Gastroesophageal sphincter (tissue), 4 donors: Measurements from ENCODE around the gene EPHA2. TPM values are rescaled to one million over a fixed set of nuclear protein-coding genes. Genes with fewer than 3 reads are reported as not detected.

Source experiments
- ATAC-seq: fragments of 150-250 bp; one replicate; pipeline ENCODE4 v1.9.1; 2016; ENCODE audit warnings: mild to moderate bottlenecking, moderate library complexity
- H3K27ac ChIP-seq, 4 donors: fragments of 200-600 bp; sonication (generic) in 3 of 4; 1 replicate in 3 of 4; 2 replicates in 1 of 4; pipeline ENCODE4 v1.5.1; 2016 to 2019
- H3K27me3 ChIP-seq: fragments of 200-600 bp; sonication (generic); one replicate; pipeline ENCODE4 v1.5.1; 2019
- H3K36me3 ChIP-seq, 2 donors: fragments of 200-600 bp; sonication (generic); one replicate each; pipeline ENCODE4 v1.5.1; 2019; ENCODE audit warnings: control low read depth in 1 of 2
- H3K4me1 ChIP-seq, 3 donors: fragments of 200-600 bp; sonication (generic); 1 replicate in 2 of 3; 2 replicates in 1 of 3; pipeline ENCODE4 v1.5.1; 2016 to 2019; ENCODE audit warnings: control low read depth in 2 of 3
- H3K4me3 ChIP-seq, 2 donors: fragments of 200-600 bp; sonication (generic); one replicate each; pipeline ENCODE4 v1.5.1; 2019; ENCODE audit warnings: mild to moderate bottlenecking in 1 of 2, moderate library complexity in 1 of 2
- H3K9me3 ChIP-seq, 3 donors: fragments of 200-600 bp; sonication (generic); one replicate each; pipeline ENCODE4 v1.5.1; 2017 to 2019; ENCODE audit warnings: control low read depth in 2 of 3
- EP300 ChIP-seq: sonication (generic); formaldehyde crosslinking; IDR thresholded peaks from one replicate; pipeline ENCODE4 v1.6.1; 2017; ENCODE audit warnings: antibody characterized with exemption, mild to moderate bottlenecking
- POLR2A ChIP-seq, 2 donors: fragments of 450-650 bp; IDR thresholded peaks; one replicate each; pipeline ENCODE4 v1.6.1; 2017; ENCODE audit warnings: antibody characterized with exemption in 2 of 2, mild to moderate bottlenecking in 2 of 2, moderate library complexity in 1 of 2
- POLR2AphosphoS5 ChIP-seq: sonication (generic); formaldehyde crosslinking; IDR thresholded peaks from one replicate; pipeline ENCODE4 v1.6.1; 2017; ENCODE audit warnings: antibody characterized with exemption
- WGBS, 2 donors: methylation state at CpG; one replicate each; pipeline ENCODE4 v1.1.5; 2018; ENCODE audit warnings: low coverage in 1 of 2; 5-methylcytosine and 5-hydroxymethylcytosine counted together
- total RNA-seq, 4 donors: library from RNA; depleted of rRNA; stranded (reverse); fragments of >200 nt; gene quantifications; one replicate each; pipeline ENCODE4 v1.1.0, GENCODE V29; 2016
- TF ChIP-seq, protein P1 (sequence below), 4 experiments: fragments of 200-600 bp in 2 of 4; fragments of 450-650 bp in 2 of 4; sonication (generic) in 1 of 4; IDR thresholded peaks; one replicate each; pipeline ENCODE4 v1.5.1; 2017 to 2019; ENCODE audit warnings: antibody characterized with exemption in 4 of 4, mild to moderate bottlenecking in 2 of 4, moderate library complexity in 2 of 4

Gene EPHA2
- total RNA-seq, 4 donors from 2014 or later: 8.9 to 16.1 (median 12.4) TPM

DNA sequence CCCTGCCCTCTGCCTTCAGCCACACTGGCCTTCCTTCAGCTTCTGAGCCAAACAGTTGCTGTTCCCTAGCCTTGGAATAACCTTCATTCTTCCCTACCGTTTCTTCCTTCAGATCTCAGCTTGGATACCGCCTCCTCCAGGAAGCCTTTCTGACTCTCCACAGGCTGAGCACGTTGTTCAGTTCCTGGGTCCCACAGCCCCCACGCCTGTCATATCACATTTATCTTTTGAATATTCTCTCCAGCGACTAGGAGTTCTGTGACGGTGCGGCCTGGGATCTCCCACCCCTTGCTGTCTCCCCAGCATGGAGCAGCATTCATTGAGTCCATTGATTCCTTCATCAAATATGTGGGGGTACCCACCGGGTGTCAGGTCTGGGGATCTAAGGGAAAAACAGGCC lies 39.2 kb downstream of the EPHA2 start:
- WGBS, 2 donors: 87 to 96% methylated on average over 4 to 8 of the region's 8 CpGs
- ATAC-seq: no peak
- H3K27me3 ChIP-seq: no peaks in the 10 kb centered on the region
- H3K4me3 ChIP-seq: no peak overlapping the region
- no peak for TF ChIP-seq EP300
- TF ChIP-seq, protein P1, sequence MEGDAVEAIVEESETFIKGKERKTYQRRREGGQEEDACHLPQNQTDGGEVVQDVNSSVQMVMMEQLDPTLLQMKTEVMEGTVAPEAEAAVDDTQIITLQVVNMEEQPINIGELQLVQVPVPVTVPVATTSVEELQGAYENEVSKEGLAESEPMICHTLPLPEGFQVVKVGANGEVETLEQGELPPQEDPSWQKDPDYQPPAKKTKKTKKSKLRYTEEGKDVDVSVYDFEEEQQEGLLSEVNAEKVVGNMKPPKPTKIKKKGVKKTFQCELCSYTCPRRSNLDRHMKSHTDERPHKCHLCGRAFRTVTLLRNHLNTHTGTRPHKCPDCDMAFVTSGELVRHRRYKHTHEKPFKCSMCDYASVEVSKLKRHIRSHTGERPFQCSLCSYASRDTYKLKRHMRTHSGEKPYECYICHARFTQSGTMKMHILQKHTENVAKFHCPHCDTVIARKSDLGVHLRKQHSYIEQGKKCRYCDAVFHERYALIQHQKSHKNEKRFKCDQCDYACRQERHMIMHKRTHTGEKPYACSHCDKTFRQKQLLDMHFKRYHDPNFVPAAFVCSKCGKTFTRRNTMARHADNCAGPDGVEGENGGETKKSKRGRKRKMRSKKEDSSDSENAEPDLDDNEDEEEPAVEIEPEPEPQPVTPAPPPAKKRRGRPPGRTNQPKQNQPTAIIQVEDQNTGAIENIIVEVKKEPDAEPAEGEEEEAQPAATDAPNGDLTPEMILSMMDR (IDR thresholded peaks at IDR 0.05): no peak
- TF ChIP-seq POLR2AphosphoS5: no peak
- no peak for TF ChIP-seq POLR2A (IDR thresholded peaks at IDR 0.05)
- no peaks in the 10 kb centered on the region for H3K36me3 ChIP-seq
- H3K4me1 ChIP-seq: peaks cover 0 to 25% (median 7%) of the 10 kb centered on the region in 3 donors
- no peaks in the 10 kb centered on the region for H3K9me3 ChIP-seq
- H3K27ac ChIP-seq: no peak overlapping the region

DNA sequence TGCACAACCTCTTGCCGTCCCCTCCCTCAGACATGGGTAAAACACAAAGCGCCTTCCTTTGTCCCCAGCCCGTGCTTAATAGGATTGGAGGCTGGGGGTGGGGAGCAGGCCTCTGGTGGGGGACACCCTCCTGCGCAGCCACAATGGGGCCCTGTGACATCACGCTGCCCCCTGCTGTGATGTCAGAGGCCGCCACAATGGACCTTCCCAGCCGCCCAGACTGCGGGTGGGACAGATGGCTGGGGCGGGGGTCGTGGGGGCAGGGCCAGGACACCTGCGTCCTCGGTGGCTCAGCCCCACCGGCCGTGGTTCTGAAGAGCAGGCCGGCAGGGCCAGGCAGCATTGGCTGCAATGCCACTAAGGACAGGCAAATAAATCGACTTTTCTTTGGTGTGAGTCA lies 39.9 kb downstream of the EPHA2 start:
- H3K36me3 ChIP-seq: no peaks in the 10 kb centered on the region
- no peak overlapping the region for H3K27ac ChIP-seq
- H3K4me3 ChIP-seq: no peak overlapping the region
- TF ChIP-seq, protein P1 (IDR thresholded peaks at IDR 0.05): no peak
- TF ChIP-seq POLR2A (IDR thresholded peaks at IDR 0.05) (no peak), POLR2AphosphoS5 (no peak), EP300 (no peak)
- ATAC-seq: no peak
- H3K27me3 ChIP-seq: no peaks in the 10 kb centered on the region
- no peaks in the 10 kb centered on the region for H3K9me3 ChIP-seq
- H3K4me1 ChIP-seq: peaks cover 0 to 20% (median 7%) of the 10 kb centered on the region in 3 donors
- 81% methylated on average over 2 of the region's 16 CpGs; no CpG with 5 or more reads in 1 of the 2 donors for WGBS, 2 donors

DNA sequence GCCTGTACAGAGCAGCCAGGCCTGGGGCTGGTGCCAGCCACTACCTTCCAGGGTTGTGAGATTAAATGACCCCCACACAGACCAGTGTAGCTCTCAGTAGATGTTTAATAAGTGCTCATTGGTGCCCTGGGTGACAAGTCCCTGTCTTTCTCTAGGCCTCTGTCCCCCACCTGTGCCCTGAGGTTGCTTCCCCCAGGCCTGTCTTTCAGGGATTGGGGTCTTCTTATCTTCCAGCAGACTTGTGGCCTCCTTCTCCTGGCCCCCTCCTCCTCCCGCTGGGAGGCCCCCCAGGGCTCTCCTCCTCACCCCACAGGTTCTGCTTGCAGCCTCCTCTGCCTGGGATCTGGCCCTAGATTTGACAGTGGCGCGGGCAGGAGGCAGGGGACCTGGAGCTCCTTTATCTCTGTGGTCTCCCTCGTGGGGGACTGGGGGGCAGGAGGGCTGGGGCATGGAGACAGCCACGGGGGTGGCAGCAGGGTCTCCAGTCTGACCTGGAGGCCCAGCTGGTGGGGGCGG lies 40.3 kb downstream of the EPHA2 start:
- Histone ChIP-seq H3K27ac (no peak overlapping the region), H3K4me1 (peaks cover 0 to 16% (median 7%) of the 10 kb centered on the region in 3 donors)

DNA sequence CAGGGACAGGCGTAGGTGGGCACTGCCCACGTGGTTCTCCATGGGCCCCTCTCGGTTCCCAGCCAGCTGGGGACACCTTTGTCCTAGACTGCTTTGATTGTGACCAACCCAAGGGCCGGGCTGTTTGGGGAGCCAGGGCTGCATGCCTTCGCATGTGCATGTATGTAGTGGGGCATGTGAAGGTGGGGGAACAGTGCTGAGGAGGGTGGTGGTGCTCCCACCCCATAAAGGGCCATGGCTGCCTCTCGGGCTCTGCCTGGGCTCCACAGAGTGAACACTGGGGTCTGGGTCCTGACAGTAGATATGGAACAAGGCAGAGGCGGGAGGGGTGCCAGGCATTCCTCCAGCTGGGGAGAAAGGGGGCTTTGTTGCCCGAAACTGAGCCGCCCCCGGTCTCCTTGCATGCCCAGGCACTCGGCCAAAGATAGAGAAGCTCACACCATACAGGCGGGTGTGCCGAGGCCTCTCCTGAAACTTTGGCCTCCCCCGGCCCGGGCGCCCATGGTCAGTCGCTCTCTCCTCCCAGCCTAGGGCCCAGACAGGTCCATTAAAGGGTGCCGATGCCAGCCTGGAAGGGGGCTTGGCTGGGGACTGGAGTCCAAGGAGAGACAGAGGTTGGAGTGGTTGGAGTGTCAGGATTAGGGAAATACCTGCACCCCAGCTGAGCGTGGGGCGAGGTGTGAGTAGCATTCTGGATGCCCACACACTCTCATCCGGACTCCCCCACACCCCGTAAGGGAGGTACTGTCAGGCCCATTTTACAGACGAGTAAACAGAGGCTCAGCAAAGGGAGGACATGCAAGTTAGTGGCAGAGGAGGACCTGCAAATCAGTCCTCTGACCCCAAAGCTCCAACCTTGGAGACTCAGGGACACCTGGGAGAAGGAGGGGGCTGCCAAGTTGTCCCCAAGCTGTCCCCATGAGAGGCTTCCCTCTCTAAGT lies 41.1 kb downstream of the EPHA2 start:
- TF ChIP-seq POLR2A (IDR thresholded peaks at IDR 0.05) (no peak), POLR2AphosphoS5 (no peak), EP300 (no peak)
- TF ChIP-seq, protein P1 (IDR thresholded peaks at IDR 0.05): no peak
- Histone ChIP-seq H3K27ac (no peak overlapping the region), H3K27me3 (no peaks in the 10 kb centered on the region), H3K4me1 (peaks cover 0 to 16% (median 7%) of the 10 kb centered on the region in 3 donors), H3K36me3 (no peaks in the 10 kb centered on the region), H3K4me3 (no peak overlapping the region), H3K9me3 (no peaks in the 10 kb centered on the region)
- 91% methylated on average over 6 of the region's 23 CpGs; no CpG with 5 or more reads in 1 of the 2 donors for WGBS, 2 donors
- no peak for ATAC-seq

More for the DNA sequence above, 40.3 kb downstream of the EPHA2 start:
- H3K9me3 ChIP-seq: no peaks in the 10 kb centered on the region
- no peak overlapping the region for H3K4me3 ChIP-seq
- no peaks in the 10 kb centered on the region for H3K27me3 ChIP-seq
- H3K36me3 ChIP-seq: no peaks in the 10 kb centered on the region
- TF ChIP-seq POLR2A (IDR thresholded peaks at IDR 0.05) (no peak), EP300 (no peak), POLR2AphosphoS5 (no peak)
- TF ChIP-seq, protein P1 (IDR thresholded peaks at IDR 0.05): no peak
- ATAC-seq: no peak
- WGBS, 2 donors: no CpG with 5 or more reads among the region's 6 CpGs
